ENCODE measurements around the gene LRRN4.
"Not testable (repeated sequence)": the region's sequence is repeated elsewhere in the genome, so short reads cannot be mapped to it uniquely, and the experiment has no call there.

The LRRN4 gene

DNA sequence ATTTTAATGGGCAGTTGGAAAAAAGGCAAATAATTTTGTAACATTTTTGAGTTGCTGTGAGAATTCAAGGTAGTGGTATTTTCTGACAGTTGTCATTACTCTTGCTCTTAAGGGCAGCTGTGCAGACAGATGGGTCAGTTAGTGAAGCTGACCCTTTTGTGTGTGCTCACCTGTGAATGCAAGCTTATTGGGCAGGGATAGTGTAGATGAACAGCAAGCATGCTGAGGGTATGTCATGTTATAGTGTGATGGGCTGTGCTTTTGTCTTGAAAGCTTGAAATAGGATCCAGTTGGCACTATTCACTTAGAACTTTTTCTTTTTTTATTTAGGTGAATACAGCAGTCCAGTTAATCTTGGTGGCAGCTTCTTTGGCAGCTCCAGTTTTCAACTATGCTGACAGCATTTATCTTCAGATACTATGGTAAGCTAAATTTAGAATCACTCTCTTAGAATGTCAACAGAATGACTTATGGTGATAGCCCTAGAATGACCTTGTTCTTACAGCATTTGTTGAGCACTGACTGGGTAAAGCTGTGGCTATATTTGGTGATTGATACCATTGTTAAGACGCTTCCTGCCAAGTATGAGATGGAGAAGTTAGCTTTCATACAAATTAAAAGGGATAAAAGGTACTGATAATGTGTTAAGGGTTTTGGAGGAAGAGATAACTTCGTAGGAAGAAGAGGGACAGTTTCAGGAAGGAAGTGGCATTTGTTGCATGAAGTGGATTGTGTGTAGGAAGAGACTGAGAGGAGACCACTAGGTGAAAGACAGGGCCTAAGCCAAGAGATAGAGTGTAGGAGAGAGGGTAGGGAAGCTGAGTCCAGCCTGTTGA, 19.5 kb downstream of the LRRN4 start:
- DNase-seq (ENCODE audit: extremely low read depth in 1 of 2, low read depth in 1 of 2): no peak

DNA sequence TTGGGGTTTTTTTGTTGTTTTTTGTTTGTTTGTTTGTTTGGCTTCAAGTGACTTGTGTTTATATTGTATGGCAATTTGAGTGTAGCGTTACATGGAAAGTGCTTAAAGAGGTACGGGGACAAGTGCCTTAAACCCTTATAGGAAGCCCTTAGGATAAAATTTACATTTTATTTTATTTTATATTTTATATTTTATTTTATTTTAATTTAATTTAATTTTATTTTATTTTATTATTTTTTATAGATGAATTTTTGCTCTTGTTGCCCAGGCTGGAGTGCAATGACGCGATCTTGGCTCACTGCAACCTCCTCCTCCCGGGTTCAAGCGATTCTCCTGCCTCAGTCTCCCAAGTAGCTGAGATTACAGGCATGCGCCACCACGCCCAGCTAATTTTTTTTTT, 21.0 kb downstream of the LRRN4 start:
- DNase-seq (ENCODE audit: extremely low read depth in 1 of 2, low read depth in 1 of 2): not testable (repeated sequence)

DNA sequence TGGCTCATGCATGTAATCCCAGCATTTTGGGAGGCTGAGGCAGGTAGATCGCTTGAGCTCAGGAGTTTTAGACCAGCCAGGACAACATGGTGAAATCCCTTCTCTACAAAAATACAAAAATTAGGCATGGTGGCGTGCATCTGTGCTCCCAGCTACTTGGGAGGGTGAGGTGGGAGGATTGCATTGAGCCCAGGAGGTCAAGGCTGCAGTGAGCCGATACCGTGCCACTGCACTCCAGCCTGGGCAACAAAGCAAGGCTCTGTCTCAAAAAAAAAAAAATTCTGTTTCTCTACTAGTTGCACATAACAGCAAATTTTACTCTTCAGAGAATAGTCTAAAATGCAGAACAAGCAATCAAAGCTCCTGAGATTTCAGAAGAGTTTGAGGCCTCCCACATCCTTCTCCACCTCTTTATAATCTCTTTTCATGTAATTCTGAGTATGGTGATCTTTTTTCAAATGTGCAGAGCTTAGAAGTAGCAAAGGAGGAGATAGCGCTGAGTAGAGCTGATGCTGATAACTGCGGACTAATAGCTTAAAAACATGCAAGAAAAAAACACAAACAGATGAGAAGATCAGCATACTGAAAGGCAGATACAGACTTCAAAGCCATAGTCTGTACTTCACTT, 23.3 kb downstream of the LRRN4 start:
- DNase-seq (ENCODE audit: extremely low read depth in 1 of 2, low read depth in 1 of 2): no peak

DNA sequence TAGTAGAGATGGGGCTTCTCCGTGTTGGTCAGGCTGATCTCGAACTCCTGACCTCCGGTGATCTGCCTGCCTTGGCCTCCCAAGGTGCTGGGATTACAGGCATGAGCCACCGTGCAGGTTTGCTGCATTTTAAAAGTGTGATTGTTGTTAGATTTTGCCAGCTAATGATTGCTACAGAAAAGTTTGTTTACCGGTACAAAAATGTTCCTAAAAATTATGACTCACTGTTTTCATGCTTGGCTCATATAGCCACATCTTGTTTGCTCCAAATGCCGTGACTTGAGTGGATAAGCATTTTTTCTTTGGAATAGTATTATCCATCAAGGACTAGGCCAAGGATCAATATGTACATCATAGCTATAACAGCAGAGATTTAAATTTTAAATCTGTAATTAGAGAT, 24.3 kb downstream of the LRRN4 start:
- DNase-seq (ENCODE audit: extremely low read depth in 1 of 2, low read depth in 1 of 2): no peak

DNA sequence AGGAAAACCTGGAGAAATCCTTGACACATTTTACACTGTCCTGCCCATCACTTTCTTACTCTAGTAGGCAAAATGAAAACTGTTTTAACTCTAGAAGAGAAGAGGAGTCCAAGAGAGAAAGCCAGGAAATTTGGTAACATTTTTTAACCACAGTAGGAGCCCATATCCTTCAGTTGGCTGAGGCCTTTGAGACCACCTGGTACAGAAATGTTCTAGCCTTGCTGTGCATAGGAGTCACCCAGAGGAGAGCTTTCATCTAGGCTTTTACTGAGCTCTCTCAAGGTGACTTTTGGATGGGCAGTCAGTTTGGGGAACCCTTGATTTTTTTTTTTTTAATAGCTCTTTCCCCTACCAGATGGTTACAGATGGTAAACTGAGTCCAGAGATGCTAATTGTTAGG, 25.0 kb downstream of the LRRN4 start:
- DNase-seq (ENCODE audit: extremely low read depth in 1 of 2, low read depth in 1 of 2): no peak

DNA sequence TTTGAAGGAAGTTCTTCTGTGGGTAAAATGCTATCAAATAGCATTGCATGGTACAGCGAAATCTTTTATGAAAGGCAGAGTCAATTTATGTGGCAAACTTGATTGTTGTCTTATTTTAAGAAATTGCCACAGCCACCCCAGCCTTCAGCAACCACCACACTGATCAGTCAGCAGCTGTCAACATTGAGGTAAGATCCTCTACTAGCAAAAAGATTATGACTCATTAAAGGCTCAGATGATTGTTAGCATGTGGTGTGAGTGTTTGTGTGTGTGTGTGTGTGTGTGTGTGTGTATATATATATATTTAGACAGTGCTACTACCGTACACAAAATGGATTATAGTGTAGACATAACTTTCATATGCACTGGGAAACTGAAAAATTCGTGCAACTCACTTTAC, 27.8 kb downstream of the LRRN4 start:
- DNase-seq (ENCODE audit: extremely low read depth in 1 of 2, low read depth in 1 of 2): no peak

DNA sequence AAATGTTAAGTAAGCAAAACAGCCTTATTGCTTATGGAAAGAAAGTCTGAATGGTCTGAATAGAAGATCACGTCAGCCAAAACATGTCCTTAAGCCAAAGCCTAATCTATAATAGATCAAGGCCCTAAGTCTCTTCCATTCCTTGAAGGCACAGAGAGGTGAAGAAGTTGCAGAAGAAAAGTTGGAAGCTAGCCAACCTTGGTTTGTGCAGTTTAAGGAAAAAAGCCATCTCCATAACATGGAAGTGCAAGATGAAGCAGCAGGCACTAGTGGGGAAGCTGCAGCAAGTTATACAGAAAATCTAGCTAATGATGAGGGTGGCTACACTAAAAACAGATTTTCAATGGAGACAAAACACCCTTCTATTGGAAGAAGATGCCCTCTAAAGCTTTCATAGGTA, 29.1 kb downstream of the LRRN4 start:
- DNase-seq (ENCODE audit: extremely low read depth in 1 of 2, low read depth in 1 of 2): no peak

DNA sequence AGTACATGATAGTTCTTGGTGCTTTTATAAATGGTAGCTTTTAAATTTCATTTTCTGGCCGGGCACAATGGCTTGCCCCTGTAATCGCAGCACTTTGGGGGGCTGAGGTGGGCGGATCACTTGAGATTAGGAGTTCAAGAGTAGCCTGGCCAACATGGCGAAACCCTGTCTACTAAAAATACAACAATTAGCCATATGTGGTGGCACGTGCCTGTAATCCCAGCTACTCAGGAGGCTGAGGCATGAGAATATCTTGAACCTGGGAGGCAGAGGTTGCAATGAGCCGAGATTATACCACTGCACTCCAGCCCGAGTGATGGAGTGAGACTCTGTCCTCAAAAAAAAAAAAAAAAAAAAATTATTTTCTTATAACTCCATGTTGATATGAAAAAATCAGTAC, 36.0 kb downstream of the LRRN4 start:
- DNase-seq (ENCODE audit: extremely low read depth in 1 of 2, low read depth in 1 of 2): no peak

DNA sequence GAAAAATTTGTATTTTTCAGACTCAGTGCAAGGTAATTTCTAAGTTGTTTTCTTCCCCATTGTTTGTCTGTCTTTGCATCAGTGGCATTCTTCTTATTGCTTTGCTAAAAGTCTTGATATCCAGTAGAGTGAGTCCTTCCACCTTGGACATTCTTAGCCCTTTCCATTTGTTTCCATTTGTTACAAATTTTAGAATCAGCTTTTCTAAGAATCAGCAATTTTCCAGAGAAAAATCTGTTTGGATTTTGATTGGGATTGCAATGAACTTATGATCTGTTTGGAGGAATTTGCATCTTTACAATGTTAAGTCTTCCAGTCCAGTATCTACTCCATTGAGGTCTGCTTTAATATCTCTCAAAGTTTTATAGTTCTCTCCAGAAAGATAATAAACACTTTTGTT, 36.4 kb downstream of the LRRN4 start:
- DNase-seq (ENCODE audit: extremely low read depth in 1 of 2, low read depth in 1 of 2): no peak

DNA sequence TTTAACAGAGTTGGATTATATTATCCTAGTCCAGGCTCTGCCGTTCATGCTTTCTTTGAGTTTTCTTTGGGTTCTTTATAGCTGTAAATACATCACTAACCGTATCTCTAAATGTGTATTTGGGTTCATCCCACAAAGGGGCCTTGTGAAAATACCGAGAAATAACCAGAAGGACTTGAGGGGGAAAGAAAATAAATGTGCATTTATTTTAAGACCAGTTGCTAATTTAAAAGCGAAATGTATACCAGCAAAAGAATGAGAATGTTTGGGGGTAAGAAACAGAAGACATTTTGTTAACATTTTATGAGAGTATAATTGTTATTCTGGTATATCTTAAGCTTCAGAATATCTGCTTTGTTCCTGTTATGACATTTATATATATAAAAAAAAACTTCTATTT, 38.9 kb downstream of the LRRN4 start:
- DNase-seq (ENCODE audit: extremely low read depth in 1 of 2, low read depth in 1 of 2): no peak

DNA sequence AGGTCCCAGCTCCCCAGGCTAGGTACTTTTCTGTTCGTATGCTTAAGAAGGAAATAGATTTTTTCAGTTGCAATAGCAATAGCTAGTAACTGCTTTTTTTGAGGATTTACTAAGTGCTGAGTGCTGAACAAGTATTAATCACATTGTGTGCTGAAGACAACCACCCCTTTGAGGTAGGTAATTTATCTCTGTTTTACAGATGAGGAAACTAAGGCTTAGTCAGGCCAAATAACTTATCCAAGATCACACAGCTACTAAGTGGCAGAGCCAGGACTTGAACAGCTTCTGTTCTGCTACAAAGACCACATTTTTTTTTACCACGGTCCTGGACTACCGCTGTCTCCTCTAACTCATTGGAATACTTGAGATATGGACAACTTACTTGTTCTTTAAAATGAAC, 39.8 kb downstream of the LRRN4 start:
- no peak for DNase-seq (ENCODE audit: extremely low read depth in 1 of 2, low read depth in 1 of 2)

DNA sequence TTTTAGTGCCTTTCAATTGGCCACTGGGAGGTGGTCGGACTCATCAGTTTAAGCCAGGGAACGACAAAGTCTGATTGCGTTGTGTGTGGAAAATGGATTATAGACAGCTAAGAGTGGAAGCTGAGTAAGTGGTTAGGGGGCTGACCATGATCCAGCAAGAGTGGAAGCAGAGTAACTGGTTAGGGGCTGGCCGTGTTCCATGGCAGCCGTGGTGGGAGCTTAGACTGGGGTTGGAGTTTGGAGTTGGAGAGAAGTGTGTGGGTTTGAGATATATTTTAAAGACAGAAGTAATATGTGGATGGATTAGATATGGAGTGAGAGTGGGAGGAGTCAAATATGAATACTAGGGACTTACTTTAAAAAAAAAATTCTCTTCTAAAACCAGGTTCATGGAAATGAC, 41.7 kb downstream of the LRRN4 start:
- no peak for DNase-seq (ENCODE audit: extremely low read depth in 1 of 2, low read depth in 1 of 2)

DNA sequence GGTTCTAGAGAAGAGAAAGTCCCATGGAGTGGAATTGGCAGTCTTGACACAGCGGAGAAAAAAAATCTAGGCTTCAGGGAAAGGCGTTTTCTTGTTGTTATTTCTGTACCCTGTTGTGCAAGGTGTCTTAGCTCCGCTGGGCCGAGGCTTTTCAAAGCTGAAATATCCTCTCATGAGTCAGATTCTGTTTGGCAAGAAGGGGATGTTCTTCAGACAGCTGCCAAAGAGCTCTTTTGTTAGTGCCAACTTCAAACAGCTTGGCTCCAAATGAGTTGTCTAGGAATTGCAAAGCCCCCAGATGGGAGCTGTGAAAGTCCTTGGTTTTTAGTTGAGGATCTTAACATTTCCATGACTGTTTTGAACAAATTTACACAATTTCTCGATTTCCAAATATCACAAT, 45.6 kb downstream of the LRRN4 start:
- no peak for DNase-seq (ENCODE audit: extremely low read depth in 1 of 2, low read depth in 1 of 2)

DNA sequence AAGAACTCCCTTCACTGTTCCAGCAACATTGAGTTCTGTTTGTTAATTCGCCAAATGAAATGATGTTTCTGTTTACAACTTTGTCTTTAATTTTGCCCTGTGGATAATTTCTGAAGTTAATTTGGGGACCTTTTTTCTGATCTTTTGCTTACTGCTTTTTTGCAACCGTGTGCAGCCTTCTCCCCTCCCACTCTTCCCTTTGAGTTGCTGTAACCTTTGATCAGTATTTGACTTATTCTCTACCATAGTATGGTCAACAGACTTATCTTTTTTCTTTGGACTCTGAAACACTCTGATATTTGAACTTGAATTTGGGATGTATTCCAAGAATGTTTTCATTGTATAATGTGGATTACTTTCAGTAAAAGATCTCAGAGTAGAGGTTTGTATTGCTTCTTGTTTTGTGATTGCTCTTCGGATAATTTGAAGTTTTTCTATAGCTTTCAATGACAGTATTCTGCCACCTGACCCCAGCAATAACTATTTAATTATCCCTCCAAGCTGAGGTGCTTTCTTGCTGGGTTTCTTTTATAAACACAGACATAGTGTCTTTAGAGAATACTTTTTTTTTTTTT, 46.2 kb downstream of the LRRN4 start:
- DNase-seq (ENCODE audit: extremely low read depth in 1 of 2, low read depth in 1 of 2): no peak

DNA sequence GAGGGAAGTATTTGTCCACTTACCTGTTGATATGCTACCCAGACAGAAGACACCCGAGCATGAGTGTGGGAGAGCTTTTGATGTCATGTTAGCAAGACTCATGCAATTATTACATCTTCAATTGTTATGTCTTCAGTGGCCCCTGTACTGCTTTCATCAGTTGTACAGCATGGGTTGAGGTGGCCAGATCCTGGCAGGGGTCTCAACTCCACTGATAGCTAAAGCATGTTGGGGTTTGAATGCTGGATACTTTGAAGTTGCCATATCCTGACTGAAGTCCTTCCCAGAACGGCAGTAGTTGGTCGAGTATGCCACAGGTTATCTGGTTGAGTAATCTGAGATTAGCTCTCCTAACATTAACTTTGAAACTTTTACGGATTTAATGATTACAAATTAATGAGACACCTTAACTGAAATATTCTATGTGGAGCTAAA, 46.7 kb downstream of the LRRN4 start:
- DNase-seq (ENCODE audit: extremely low read depth in 1 of 2, low read depth in 1 of 2): no peak

DNA sequence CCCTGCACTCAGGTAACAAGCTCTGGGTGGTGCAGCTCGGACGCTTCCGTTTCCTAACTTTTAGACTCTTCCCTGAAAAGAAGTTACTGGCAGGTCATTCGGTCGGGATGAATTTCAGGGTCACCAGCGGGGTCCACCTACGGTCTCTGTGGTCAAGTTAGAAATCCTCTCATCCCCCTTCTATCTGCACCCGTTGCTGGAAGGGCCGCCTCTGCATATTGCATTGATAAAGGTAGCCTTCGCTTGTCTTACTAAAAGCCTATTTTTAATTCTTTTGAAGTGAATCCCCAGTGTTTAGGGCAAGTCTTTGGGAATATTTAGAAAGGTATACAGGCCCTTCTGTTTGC, 47.3 kb downstream of the LRRN4 start:
- no peak for DNase-seq (ENCODE audit: extremely low read depth in 1 of 2, low read depth in 1 of 2)

DNA sequence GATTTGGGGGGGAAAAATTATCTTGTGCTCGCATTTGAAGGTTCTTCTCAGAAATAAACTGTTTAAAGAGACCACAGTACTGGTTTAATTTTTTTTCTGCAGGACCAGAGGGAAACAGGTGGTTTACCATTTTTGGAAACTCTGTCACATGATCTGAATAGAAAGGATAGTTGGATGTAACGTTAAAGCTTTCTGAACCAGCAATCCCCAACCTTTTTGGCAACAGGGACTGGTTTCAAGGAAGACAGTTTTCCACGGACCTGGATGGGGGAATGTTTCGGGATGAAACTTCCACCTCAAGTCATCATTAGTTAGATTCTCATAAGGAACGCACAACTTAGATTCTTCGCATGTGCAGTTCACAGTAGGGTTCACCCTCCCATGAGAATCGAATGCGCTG, 53.0 kb downstream of the LRRN4 start:
- DNase-seq (ENCODE audit: extremely low read depth in 1 of 2, low read depth in 1 of 2): no peak

DNA sequence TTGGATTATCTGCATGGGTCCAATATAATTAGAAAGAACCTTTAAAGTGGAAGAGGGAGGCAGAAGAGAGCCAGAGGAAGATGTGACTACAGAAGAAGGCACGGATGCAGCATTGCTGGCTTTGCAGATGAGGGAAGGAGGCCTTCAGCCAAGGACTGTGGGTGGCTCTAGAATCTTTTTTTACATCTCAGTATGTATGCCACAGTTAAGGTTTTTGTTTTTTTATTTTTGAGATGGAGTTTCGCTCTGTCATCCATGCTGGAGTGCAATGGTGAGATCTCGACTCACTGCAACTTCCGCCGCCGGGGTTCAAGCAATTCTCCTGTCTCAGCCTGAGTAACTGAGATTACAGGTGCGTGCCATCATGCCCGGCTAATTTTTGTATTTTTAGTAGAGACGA, 54.1 kb downstream of the LRRN4 start:
- DNase-seq (ENCODE audit: extremely low read depth in 1 of 2, low read depth in 1 of 2): no peak

DNA sequence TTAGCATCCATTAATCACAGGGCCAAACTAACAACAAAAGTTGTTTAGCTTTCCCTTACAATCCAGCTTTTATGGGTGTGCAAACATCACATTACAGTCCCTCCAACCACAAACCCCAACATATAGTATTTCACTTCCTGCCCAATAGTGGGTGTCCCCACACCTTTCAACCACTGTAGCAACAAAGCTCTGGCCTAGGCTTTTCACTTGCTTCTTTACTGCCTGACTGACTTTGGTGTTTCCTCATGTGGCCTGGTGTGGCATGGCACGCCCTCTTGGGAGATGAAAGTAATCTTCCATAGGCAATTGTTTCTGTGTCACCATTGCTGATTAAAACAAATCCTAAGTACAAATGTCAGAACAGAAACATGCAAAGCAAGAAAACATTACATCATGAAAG, 57.1 kb downstream of the LRRN4 start:
- DNase-seq (ENCODE audit: extremely low read depth in 1 of 2, low read depth in 1 of 2): no peak

DNA sequence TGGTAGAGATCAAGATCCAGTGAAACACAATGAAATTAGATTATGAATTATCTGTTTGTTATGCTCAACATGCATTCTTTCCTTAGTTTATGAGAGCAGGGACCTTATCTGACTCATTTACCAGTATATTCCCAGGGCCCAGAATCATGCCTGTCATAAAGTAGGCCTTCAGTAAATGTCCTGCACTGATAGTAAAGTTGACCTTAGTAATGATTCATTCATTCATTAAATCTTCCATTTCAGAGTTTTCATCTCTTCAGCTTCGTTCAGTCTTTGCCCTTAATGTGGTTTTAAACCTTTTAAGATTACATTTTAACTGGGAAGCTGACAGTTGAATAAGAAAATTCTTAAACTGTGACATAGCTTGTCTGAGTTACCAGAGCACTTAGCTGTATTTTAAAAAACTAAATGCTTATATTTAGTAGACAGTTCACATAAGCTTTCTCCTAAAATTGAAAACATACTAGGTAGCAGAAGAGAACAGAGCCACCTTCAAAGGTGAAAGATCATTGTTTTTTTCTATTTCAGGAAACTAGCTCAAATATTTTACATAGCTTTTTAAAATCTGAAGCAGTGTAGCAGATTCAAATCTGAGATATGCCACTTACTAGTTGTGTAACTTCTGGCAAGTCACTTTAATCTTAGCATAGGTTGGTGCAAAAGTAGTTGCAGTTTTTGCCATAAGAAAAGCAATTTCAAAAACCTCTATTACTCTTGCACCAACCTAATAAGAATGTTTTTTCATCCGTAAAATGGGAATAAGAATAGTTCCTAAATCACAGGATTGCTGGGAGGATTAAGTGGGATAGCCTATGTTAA, 62.0 kb downstream of the LRRN4 start:
- DNase-seq (ENCODE audit: extremely low read depth in 1 of 2, low read depth in 1 of 2): no peak

DNA sequence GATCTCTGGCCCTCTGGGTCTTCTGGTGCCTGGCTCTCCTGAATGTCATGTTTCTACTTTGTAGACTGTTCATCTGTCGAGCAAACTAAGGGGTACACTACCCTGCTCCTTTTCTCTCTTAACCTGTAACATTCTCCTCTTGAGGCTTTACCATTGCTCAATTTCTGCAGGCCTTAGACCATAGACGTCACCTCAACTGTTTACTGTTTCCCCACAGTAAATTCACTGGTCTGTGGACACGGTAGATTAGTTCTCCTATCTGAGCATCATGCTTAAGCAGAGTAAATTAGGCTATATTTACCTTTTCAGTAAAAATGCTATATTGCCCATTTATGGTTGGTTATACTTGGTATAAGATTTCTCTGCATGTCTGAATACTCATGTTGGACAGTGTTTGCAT, 62.9 kb downstream of the LRRN4 start:
- no peak for DNase-seq (ENCODE audit: extremely low read depth in 1 of 2, low read depth in 1 of 2)
